Activated CD4-positive, alpha-beta T cell treated with anti-CD3 and anti-CD28 coated beads for 36 hours (primary cell): ENCODE measurements around the gene NGEF. TPM values are rescaled to one million over a fixed set of nuclear protein-coding genes. Genes with fewer than 3 reads are reported as not detected.

Experiments used
- ATAC-seq: fragments of 200-7000 bp; cut with Tn5 transposase; one replicate; pipeline ENCODE4 v1.10.0; 2021; ENCODE audit warnings: mild to moderate bottlenecking, moderate library complexity
- CTCF ChIA-PET: fragments of 350-600 bp; sonication (Branson Sonifier 250); formaldehyde crosslinking; loops from one replicate; lab custom pipeline; 2021; ENCODE audit warnings: antibody characterized with exemption; lab: Charles Lee
- POLR2A ChIA-PET: fragments of 350-600 bp; sonication (Branson Sonifier 250); formaldehyde crosslinking; loops from one replicate; lab custom pipeline; 2021; ENCODE audit warnings: antibody characterized with exemption, inconsistent platforms; lab: Charles Lee
- DNase-seq: peaks from one replicate; pipeline ENCODE4 v3.0.0-alpha.2; 2020
- H3K27ac Mint-ChIP-seq: one replicate; pipeline ENCODE4 v1.8.0; 2021; ENCODE audit warnings: mixed read lengths
- H3K27me3 Mint-ChIP-seq: one replicate; pipeline ENCODE4 v1.8.0; 2021; ENCODE audit warnings: mixed read lengths
- H3K36me3 Mint-ChIP-seq: one replicate; pipeline ENCODE4 v1.8.0; 2021; ENCODE audit warnings: low read depth, mixed read lengths
- H3K4me1 Mint-ChIP-seq: one replicate; pipeline ENCODE4 v1.8.0; 2021; ENCODE audit warnings: mixed read lengths
- H3K4me3 Mint-ChIP-seq: one replicate; pipeline ENCODE4 v1.8.0; 2021; ENCODE audit warnings: mild to moderate bottlenecking, moderate library complexity, mixed read lengths
- H3K9me3 Mint-ChIP-seq: one replicate; pipeline ENCODE4 v1.8.0; 2021; ENCODE audit warnings: low read depth, mixed read lengths
- intact Hi-C, 2 experiments: fragments of 100-400 bp; cut with DNase I in 1 of 2; cut with micrococcal nuclease in 1 of 2; formaldehyde crosslinking; loops; one replicate each; pipeline versions ENCODE4 v1.14.2 to v1.15.1; 2022 to 2024; cut with DNase I, micrococcal nuclease
- total RNA-seq, 2 experiments: library from RNA; stranded (reverse); gene quantifications; one replicate each; pipeline ENCODE4 v1.2.3, GENCODE V29; 2021

NGEF gene
- total RNA-seq, 2 experiments from 2014 or later, result 1.5 to 2.0 TPM

GRCh38 chr2:232884001-232884421, 129.0 kb downstream of the NGEF start:
- ChIA-PET POLR2A (no interaction called here), CTCF (interaction anchor here (1.0 kb wide), 1 partner anchor 236 kb away, joined by 3 read pairs; no protein-coding TSS in a partner anchor)
- DNase-seq (no peak), ATAC-seq (no peak)
- no peaks in the 10 kb centered on the region for H3K27me3 Mint-ChIP-seq
- H3K9me3 Mint-ChIP-seq, result no peaks in the 10 kb centered on the region
- no peak overlapping the region for H3K27ac Mint-ChIP-seq
- H3K4me1 Mint-ChIP-seq, result no peaks in the 10 kb centered on the region
- H3K4me3 Mint-ChIP-seq, result no peak overlapping the region
- intact Hi-C loops, result no loop called here
- no peaks in the 10 kb centered on the region for H3K36me3 Mint-ChIP-seq

GRCh38 chr2:232883116-232883721, 129.8 kb downstream of the NGEF start:
- Mint-ChIP-seq H3K36me3 (no peaks in the 10 kb centered on the region), H3K4me3 (no peak overlapping the region), H3K27ac (no peak overlapping the region), H3K27me3 (no peaks in the 10 kb centered on the region), H3K4me1 (no peaks in the 10 kb centered on the region), H3K9me3 (no peaks in the 10 kb centered on the region)
- intact Hi-C loops, result no loop called here
- ATAC-seq, result no peak
- no peak for DNase-seq
- ChIA-PET CTCF (no interaction called here), POLR2A (no interaction called here)

GRCh38 chr2:232882505-232883115, 130.4 kb downstream of the NGEF start:
- Mint-ChIP-seq H3K27ac (no peak overlapping the region), H3K4me3 (no peak overlapping the region), H3K27me3 (no peaks in the 10 kb centered on the region), H3K4me1 (no peaks in the 10 kb centered on the region), H3K36me3 (no peaks in the 10 kb centered on the region), H3K9me3 (no peaks in the 10 kb centered on the region)
- ATAC-seq (no peak), DNase-seq (no peak)
- intact Hi-C loops, result no loop called here
- ChIA-PET CTCF (no interaction called here), POLR2A (no interaction called here)

- Mint-ChIP-seq H3K4me3 (no peak overlapping the region), H3K27me3 (no peaks in the 10 kb centered on the region), H3K4me1 (no peaks in the 10 kb centered on the region), H3K9me3 (no peaks in the 10 kb centered on the region), H3K27ac (no peak overlapping the region), H3K36me3 (no peaks in the 10 kb centered on the region)
- ATAC-seq (no peak), DNase-seq (no peak)
- intact Hi-C loops, result no loop called here
- POLR2A ChIA-PET, result no interaction called here
- CTCF ChIA-PET, result interaction anchor here (0.5 kb wide), 1 partner anchor 52 kb away, joined by 3 read pairs; no protein-coding TSS in a partner anchor
Measured at GRCh38 chr2:232882085-232882484, 131.0 kb downstream of the NGEF start.

- H3K27ac Mint-ChIP-seq, result no peak overlapping the region
- ChIA-PET CTCF (no interaction called here), POLR2A (interaction anchor here (0.6 kb wide), 1 partner anchor 385 kb away, joined by 3 read pairs; no protein-coding TSS in a partner anchor)
- H3K4me1 Mint-ChIP-seq, result no peaks in the 10 kb centered on the region
- ATAC-seq (no peak), DNase-seq (no peak)
- no peaks in the 10 kb centered on the region for H3K36me3 Mint-ChIP-seq
- intact Hi-C loops, result no loop called here
- no peaks in the 10 kb centered on the region for H3K27me3 Mint-ChIP-seq
- H3K9me3 Mint-ChIP-seq, result no peaks in the 10 kb centered on the region
- no peak overlapping the region for H3K4me3 Mint-ChIP-seq
Measured at GRCh38 chr2:232880764-232881351, 132.2 kb downstream of the NGEF start.

- intact Hi-C loops, result loop anchor here in 1 of 2 experiments (5.0 kb wide), 1 partner anchor 273 kb away; no protein-coding TSS in a partner anchor
- H3K27me3 Mint-ChIP-seq, result peaks cover 7% of the 10 kb centered on the region
- peaks cover 5% of the 10 kb centered on the region for H3K4me1 Mint-ChIP-seq
- no peak overlapping the region for H3K27ac Mint-ChIP-seq
- H3K4me3 Mint-ChIP-seq, result no peak overlapping the region
- ATAC-seq (no peak), DNase-seq (no peak)
- H3K36me3 Mint-ChIP-seq, result no peaks in the 10 kb centered on the region
- ChIA-PET CTCF (interaction anchor here (0.7 kb wide), 1 partner anchor 21 kb away, joined by 3 read pairs; no protein-coding TSS in a partner anchor), POLR2A (no interaction called here)
- H3K9me3 Mint-ChIP-seq, result no peaks in the 10 kb centered on the region
Measured at GRCh38 chr2:232879618-232880494, 133.2 kb downstream of the NGEF start.

- ChIA-PET POLR2A (no interaction called here), CTCF (no interaction called here)
- no peaks in the 10 kb centered on the region for H3K9me3 Mint-ChIP-seq
- no peak overlapping the region for H3K27ac Mint-ChIP-seq
- H3K4me3 Mint-ChIP-seq, result no peak overlapping the region
- H3K4me1 Mint-ChIP-seq, result peaks cover 5% of the 10 kb centered on the region
- peaks cover 7% of the 10 kb centered on the region for H3K27me3 Mint-ChIP-seq
- H3K36me3 Mint-ChIP-seq, result no peaks in the 10 kb centered on the region
- no peak for ATAC-seq
- intact Hi-C loops, result loop anchor here in 1 of 2 experiments (5.0 kb wide), 1 partner anchor 272 kb away; no protein-coding TSS in a partner anchor
- DNase-seq, result no peak
Measured at GRCh38 chr2:232878855-232879617, 134.0 kb downstream of the NGEF start.

GRCh38 chr2:232877940-232878511, 135.0 kb downstream of the NGEF start:
- intact Hi-C loops, result loop anchor here in 1 of 2 experiments (2.0 to 5.0 kb wide), 2 partner anchors 51 to 271 kb away; no protein-coding TSS in a partner anchor
- H3K36me3 Mint-ChIP-seq, result no peaks in the 10 kb centered on the region
- peaks cover 5% of the 10 kb centered on the region for H3K4me1 Mint-ChIP-seq
- ATAC-seq (no peak), DNase-seq (no peak)
- H3K27ac Mint-ChIP-seq, result no peak overlapping the region
- H3K9me3 Mint-ChIP-seq, result no peaks in the 10 kb centered on the region
- ChIA-PET POLR2A (no interaction called here), CTCF (interaction anchor here (0.6 kb wide), 1 partner anchor 1026 kb away, joined by 3 read pairs; no protein-coding TSS in a partner anchor)
- no peak overlapping the region for H3K4me3 Mint-ChIP-seq
- H3K27me3 Mint-ChIP-seq, result peaks cover 7% of the 10 kb centered on the region

- Mint-ChIP-seq H3K27ac (no peak overlapping the region), H3K4me3 (peak overlapping the region; percentile 48), H3K9me3 (no peaks in the 10 kb centered on the region), H3K4me1 (peaks cover 5% of the 10 kb centered on the region), H3K36me3 (no peaks in the 10 kb centered on the region), H3K27me3 (peaks cover 7% of the 10 kb centered on the region)
- ATAC-seq, result no peak
- intact Hi-C loops, result loop anchor here in 1 of 2 experiments (2.0 to 5.0 kb wide), 2 partner anchors 52 to 270 kb away; no protein-coding TSS in a partner anchor
- ChIA-PET CTCF (interaction anchor here (0.6 kb wide), 1 partner anchor 1025 kb away, joined by 3 read pairs; no protein-coding TSS in a partner anchor), POLR2A (no interaction called here)
- no peak for DNase-seq
Measured at GRCh38 chr2:232876978-232877441, 136.0 kb downstream of the NGEF start.
